Astrocyte (in vitro differentiated cells and primary cell): ENCODE measurements around the gene POLR1E. TPM values are rescaled to one million over a fixed set of nuclear protein-coding genes. Genes with fewer than 3 reads are reported as not detected.

Experiments
- DNase-seq: peaks from one replicate; pipeline ENCODE4 v3.0.0-alpha.2; 2010; ENCODE audit warnings: low read depth
- FAIRE-seq: peaks from 2 replicates; lab custom pipeline; 2011; peaks lifted over from hg19 to GRCh38; lab: Jason Lieb, UNC
- H2AFZ ChIP-seq: 2 replicates; pipeline ENCODE4 v1.6.0; 2012; ENCODE audit warnings: low read depth, low read length, inconsistent platforms
- H3K27ac ChIP-seq: 2 replicates; pipeline ENCODE4 v1.5.1; 2011; ENCODE audit warnings: low read depth, low read length, inconsistent platforms
- H3K27me3 ChIP-seq: 2 replicates; pipeline ENCODE4 v1.6.0; 2011; ENCODE audit warnings: low read length, inconsistent platforms; ENCODE audit not compliant: insufficient read depth
- H3K36me3 ChIP-seq: 2 replicates; pipeline ENCODE4 v1.5.1; 2011; ENCODE audit warnings: low read length, inconsistent platforms; ENCODE audit not compliant: insufficient read depth
- H3K4me1 ChIP-seq: 2 replicates; pipeline ENCODE4 v1.5.1; 2011; ENCODE audit warnings: low read length, inconsistent platforms; ENCODE audit not compliant: insufficient read depth
- H3K4me2 ChIP-seq: 2 replicates; pipeline ENCODE4 v1.6.0; 2012; ENCODE audit warnings: low read length, inconsistent platforms
- H3K4me3 ChIP-seq: 2 replicates; pipeline ENCODE4 v1.5.1; 2011; ENCODE audit warnings: low read depth, mild to moderate bottlenecking, low read length, inconsistent platforms; ENCODE audit not compliant: insufficient read depth
- H3K79me2 ChIP-seq: 2 replicates; pipeline ENCODE4 v1.6.0; 2012; ENCODE audit warnings: mild to moderate bottlenecking, low read length, inconsistent platforms; ENCODE audit not compliant: insufficient read depth
- H3K9ac ChIP-seq: 2 replicates; pipeline ENCODE4 v1.6.0; 2012; ENCODE audit warnings: mild to moderate bottlenecking, low read length, inconsistent platforms
- H3K9me3 ChIP-seq: 2 replicates; pipeline ENCODE4 v1.5.1; 2012; ENCODE audit warnings: low read depth, mild to moderate bottlenecking, low read length, inconsistent platforms; ENCODE audit not compliant: insufficient read depth
- H4K20me1 ChIP-seq: 2 replicates; pipeline ENCODE4 v1.6.0; 2012; ENCODE audit warnings: low read length, inconsistent platforms; ENCODE audit not compliant: insufficient read depth
- H3K27ac Mint-ChIP-seq: one replicate; pipeline ENCODE4 v1.8.0; 2021; ENCODE audit warnings: mild to moderate bottlenecking, mixed read lengths; ENCODE audit not compliant: unreplicated experiment
- H3K27me3 Mint-ChIP-seq: one replicate; pipeline ENCODE4 v1.8.0; 2021; ENCODE audit warnings: low read depth, mixed read lengths; ENCODE audit not compliant: unreplicated experiment
- H3K36me3 Mint-ChIP-seq: one replicate; pipeline ENCODE4 v1.8.0; 2021; ENCODE audit warnings: low read depth, mixed read lengths; ENCODE audit not compliant: unreplicated experiment
- H3K4me1 Mint-ChIP-seq: one replicate; pipeline ENCODE4 v1.8.0; 2021; ENCODE audit warnings: low read depth, mixed read lengths; ENCODE audit not compliant: unreplicated experiment
- H3K4me3 Mint-ChIP-seq: one replicate; pipeline ENCODE4 v1.8.0; 2021; ENCODE audit warnings: mild to moderate bottlenecking, moderate library complexity, mixed read lengths; ENCODE audit not compliant: unreplicated experiment
- H3K9me3 Mint-ChIP-seq: one replicate; pipeline ENCODE4 v1.8.0; 2021; ENCODE audit warnings: mild to moderate bottlenecking, mixed read lengths; ENCODE audit not compliant: unreplicated experiment
- CTCF ChIP-seq: IDR thresholded peaks from 2 replicates; pipeline ENCODE4 v1.5.1; 2011; ENCODE audit warnings: low read depth, mild to moderate bottlenecking, inconsistent platforms, low read length, moderate library complexity; ENCODE audit not compliant: insufficient read depth
- EZH2 ChIP-seq: IDR thresholded peaks from 2 replicates; pipeline ENCODE4 v1.6.1; 2012; ENCODE audit warnings: mild to moderate bottlenecking, low read length, inconsistent platforms; ENCODE audit not compliant: insufficient read depth
- total RNA-seq: library from RNA; stranded (reverse); gene quantifications from 2 replicates; pipeline ENCODE4 v1.2.1, GENCODE V29; 2021

The POLR1E gene
- total RNA-seq, 1 donor from 2014 or later, result 23.2 TPM

- H3K4me1 ChIP-seq, result peaks cover 4% of the 10 kb centered on the region
- H3K36me3 ChIP-seq, result no peaks in the 10 kb centered on the region
- Mint-ChIP-seq H3K4me1 (no peaks in the 10 kb centered on the region), H3K27ac (no peak overlapping the region), H3K9me3 (no peaks in the 10 kb centered on the region), H3K27me3 (no peaks in the 10 kb centered on the region), H3K36me3 (no peaks in the 10 kb centered on the region), H3K4me3 (no peak overlapping the region)
- H3K79me2 ChIP-seq, result no peaks in the 10 kb centered on the region
- TF ChIP-seq EZH2 (no peak), CTCF (no peak)
- no peak overlapping the region for H3K4me2 ChIP-seq
- H2AFZ ChIP-seq, result no peak overlapping the region
- no peak overlapping the region for H3K4me3 ChIP-seq
- H3K9ac ChIP-seq, result no peak overlapping the region
- DNase-seq (no peak), FAIRE-seq (no peak)
- H3K9me3 ChIP-seq, result no peaks in the 10 kb centered on the region
- H3K27ac ChIP-seq, result no peak overlapping the region
- H4K20me1 ChIP-seq, result no peaks in the 10 kb centered on the region
- no peaks in the 10 kb centered on the region for H3K27me3 ChIP-seq
Observed at GRCh38 chr9:37480759-37481158, 5.0 kb upstream of the POLR1E start.

- H3K36me3 ChIP-seq, result peaks cover 24% of the 10 kb centered on the region
- peak overlapping the region; percentile 78 for H3K27ac ChIP-seq
- H3K4me1 Mint-ChIP-seq, result peaks cover 14% of the 10 kb centered on the region
Observed at GRCh38 chr9:37486256-37486615, 488 bp downstream of the POLR1E start.

More at GRCh38 chr9:37486256-37486615, 488 bp downstream of the POLR1E start:
- Histone ChIP-seq H3K27me3 (no peaks in the 10 kb centered on the region), H3K4me2 (peak overlapping the region; percentile 98), H3K9me3 (no peaks in the 10 kb centered on the region), H3K9ac (peak overlapping the region; percentile 94), H3K4me1 (peaks cover 27% of the 10 kb centered on the region), H2AFZ (peak overlapping the region; percentile 50), H3K4me3 (peak overlapping the region; percentile 84), H3K79me2 (peaks cover 49% of the 10 kb centered on the region), H4K20me1 (peaks cover 19% of the 10 kb centered on the region)
- peak overlapping the region; percentile 88 for H3K27ac Mint-ChIP-seq
- no peaks in the 10 kb centered on the region for H3K27me3 Mint-ChIP-seq
- TF ChIP-seq CTCF (no peak), EZH2 (no peak)
- H3K4me3 Mint-ChIP-seq, result peak overlapping the region; percentile 94
- no peaks in the 10 kb centered on the region for H3K9me3 Mint-ChIP-seq
- DNase-seq (no peak), FAIRE-seq (no peak)
- H3K36me3 Mint-ChIP-seq, result peaks cover 6% of the 10 kb centered on the region
